Endodermal cell (in vitro differentiated cells): Measurements from ENCODE around the gene JAML. TPM values are rescaled to one million over a fixed set of nuclear protein-coding genes. Genes with fewer than 3 reads are reported as not detected.

ENCODE experiments used
- DNase-seq: peaks from one replicate; pipeline ENCODE4 v3.0.0-alpha.2; 2017
- H3K27ac ChIP-seq: 2 replicates; pipeline ENCODE4 v1.5.1; 2013; ENCODE audit warnings: mild to moderate bottlenecking, low read depth, low read length, moderate library complexity
- H3K27me3 ChIP-seq: 2 replicates; pipeline ENCODE4 v1.6.1; 2013; ENCODE audit warnings: mild to moderate bottlenecking, low read length, moderate library complexity; ENCODE audit not compliant: insufficient read depth, control insufficient read depth, poor library complexity, severe bottlenecking
- H3K36me3 ChIP-seq: 2 replicates; pipeline ENCODE4 v1.7.0; 2013; ENCODE audit warnings: mild to moderate bottlenecking, low read length, moderate library complexity; ENCODE audit not compliant: control insufficient read depth, insufficient read depth
- H3K4me1 ChIP-seq: one replicate; pipeline ENCODE4 v1.7.0; 2013; ENCODE audit warnings: low read length; ENCODE audit not compliant: control insufficient read depth, insufficient read depth
- H3K4me3 ChIP-seq: 2 replicates; pipeline ENCODE4 v1.5.1; 2013; ENCODE audit warnings: mild to moderate bottlenecking, low read length, moderate library complexity
- H3K9ac ChIP-seq: 2 replicates; pipeline ENCODE4 v1.6.1; 2013; ENCODE audit warnings: mild to moderate bottlenecking, low read length, moderate library complexity; ENCODE audit not compliant: poor library complexity, severe bottlenecking; ENCODE audit errors: extremely low read depth
- H3K9me3 ChIP-seq: 2 replicates; pipeline ENCODE4 v1.6.1; 2013; ENCODE audit warnings: mild to moderate bottlenecking, low read length, moderate library complexity; ENCODE audit not compliant: control insufficient read depth
- H3K27ac Mint-ChIP-seq: 2 replicates; pipeline ENCODE4 v1.8.0; 2020; ENCODE audit warnings: mixed read lengths
- H3K27me3 Mint-ChIP-seq: 2 replicates; pipeline ENCODE4 v1.8.0; 2021; ENCODE audit warnings: mild to moderate bottlenecking, mixed read lengths; ENCODE audit not compliant: insufficient read depth
- H3K36me3 Mint-ChIP-seq: 2 replicates; pipeline ENCODE4 v1.8.0; 2020; ENCODE audit warnings: low read depth, mixed read lengths
- H3K4me1 Mint-ChIP-seq: 2 replicates; pipeline ENCODE4 v1.8.0; 2020; ENCODE audit warnings: mixed read lengths
- H3K4me3 Mint-ChIP-seq: 2 replicates; pipeline ENCODE4 v1.8.0; 2020; ENCODE audit warnings: mild to moderate bottlenecking, moderate library complexity, mixed read lengths
- H3K9me3 Mint-ChIP-seq: 2 replicates; pipeline ENCODE4 v1.8.0; 2020; ENCODE audit warnings: mild to moderate bottlenecking, mixed read lengths
- WGBS, 2 experiments: methylation state at CpG; one replicate each; pipeline versions ENCODE4 v1.1.5 to v1.1.7; 2013; ENCODE audit warnings: missing lambda C conversion rate in 2 of 2, mixed read lengths in 1 of 2; ENCODE audit not compliant: insufficient coverage in 1 of 2, insufficient read length in 1 of 2; 5-methylcytosine and 5-hydroxymethylcytosine counted together
- total RNA-seq, 2 donors: library from RNA; stranded (reverse); fragmentation: NEBNext Ultra II Directional in 1 of 2; extraction: Animal tissue kit (Norgen Biotek cat#: 25700) in 1 of 2; gene quantifications; 2 replicates in 1 of 2; 3 replicates in 1 of 2; pipeline ENCODE4 v1.2.1, GENCODE V29; 2021
- TF ChIP-seq, protein P1 (sequence below): fragments of 200-600 bp; sonication (generic); conservative IDR thresholded peaks from 2 replicates; pipeline ENCODE4 v1.5.0; 2021; ENCODE audit warnings: antibody characterized with exemption, mild to moderate bottlenecking

Gene JAML
- total RNA-seq, 2 donors from 2014 or later, result 0.40 to 0.55 TPM

DNA sequence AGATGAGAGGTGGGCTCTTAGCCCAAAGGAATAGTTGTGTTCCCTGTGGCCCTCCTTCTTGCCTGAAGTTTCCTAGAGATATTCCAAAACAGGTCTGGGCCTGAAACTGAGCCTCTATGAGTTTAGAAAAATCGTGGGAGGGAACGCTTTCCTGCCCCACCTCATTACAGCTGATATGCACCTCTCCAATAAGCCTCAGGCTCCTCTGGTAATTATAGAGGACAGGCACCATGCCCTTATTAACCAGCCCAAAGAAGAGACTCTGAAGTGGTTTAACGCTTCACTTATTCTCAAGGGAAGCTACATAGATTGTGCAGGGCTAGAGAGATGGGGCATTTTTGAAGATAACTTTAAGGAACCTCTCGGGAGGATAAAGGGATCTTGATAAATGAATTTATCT lies 42.7 kb upstream of the JAML start:
- WGBS, 2 experiments, result 90 to 94% methylated on average over 2 to 4 of the region's 4 CpGs
- H3K27me3 ChIP-seq, result peaks cover 31% of the 10 kb centered on the region

GRCh38 chr11:118265954-118266353 lies 41.1 kb upstream of the JAML start:
- H3K9me3 Mint-ChIP-seq, result no peaks in the 10 kb centered on the region
- no peak overlapping the region for H3K27ac Mint-ChIP-seq
- H3K4me1 Mint-ChIP-seq, result peaks cover 35% of the 10 kb centered on the region
- H3K4me3 Mint-ChIP-seq, result no peak overlapping the region
- peaks cover 46% of the 10 kb centered on the region for H3K27me3 ChIP-seq
- no peaks in the 10 kb centered on the region for H3K36me3 Mint-ChIP-seq
- no peak overlapping the region for H3K4me3 ChIP-seq
- TF ChIP-seq, protein P1, sequence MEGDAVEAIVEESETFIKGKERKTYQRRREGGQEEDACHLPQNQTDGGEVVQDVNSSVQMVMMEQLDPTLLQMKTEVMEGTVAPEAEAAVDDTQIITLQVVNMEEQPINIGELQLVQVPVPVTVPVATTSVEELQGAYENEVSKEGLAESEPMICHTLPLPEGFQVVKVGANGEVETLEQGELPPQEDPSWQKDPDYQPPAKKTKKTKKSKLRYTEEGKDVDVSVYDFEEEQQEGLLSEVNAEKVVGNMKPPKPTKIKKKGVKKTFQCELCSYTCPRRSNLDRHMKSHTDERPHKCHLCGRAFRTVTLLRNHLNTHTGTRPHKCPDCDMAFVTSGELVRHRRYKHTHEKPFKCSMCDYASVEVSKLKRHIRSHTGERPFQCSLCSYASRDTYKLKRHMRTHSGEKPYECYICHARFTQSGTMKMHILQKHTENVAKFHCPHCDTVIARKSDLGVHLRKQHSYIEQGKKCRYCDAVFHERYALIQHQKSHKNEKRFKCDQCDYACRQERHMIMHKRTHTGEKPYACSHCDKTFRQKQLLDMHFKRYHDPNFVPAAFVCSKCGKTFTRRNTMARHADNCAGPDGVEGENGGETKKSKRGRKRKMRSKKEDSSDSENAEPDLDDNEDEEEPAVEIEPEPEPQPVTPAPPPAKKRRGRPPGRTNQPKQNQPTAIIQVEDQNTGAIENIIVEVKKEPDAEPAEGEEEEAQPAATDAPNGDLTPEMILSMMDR, result no peak
- no peak for DNase-seq
- WGBS, 2 experiments, result 77% methylated on average over 1 of the region's 1 CpG; no CpG with 5 or more reads in 1 of the 2 experiments
- peaks cover 66% of the 10 kb centered on the region for H3K27me3 Mint-ChIP-seq
- peaks cover 22% of the 10 kb centered on the region for H3K4me1 ChIP-seq
- no peak overlapping the region for H3K27ac ChIP-seq
- H3K9ac ChIP-seq, result no peak overlapping the region
- no peaks in the 10 kb centered on the region for H3K36me3 ChIP-seq
- no peaks in the 10 kb centered on the region for H3K9me3 ChIP-seq

More for the DNA sequence above, 42.7 kb upstream of the JAML start:
- Mint-ChIP-seq H3K9me3 (no peaks in the 10 kb centered on the region), H3K4me1 (peaks cover 38% of the 10 kb centered on the region), H3K27me3 (peaks cover 65% of the 10 kb centered on the region), H3K27ac (no peak overlapping the region), H3K36me3 (no peaks in the 10 kb centered on the region), H3K4me3 (no peak overlapping the region)
- Histone ChIP-seq H3K36me3 (no peaks in the 10 kb centered on the region), H3K9ac (no peak overlapping the region), H3K4me1 (peaks cover 22% of the 10 kb centered on the region), H3K4me3 (no peak overlapping the region), H3K27ac (no peak overlapping the region), H3K9me3 (no peaks in the 10 kb centered on the region)
- TF ChIP-seq, protein P1, result no peak
- DNase-seq, result no peak

DNA sequence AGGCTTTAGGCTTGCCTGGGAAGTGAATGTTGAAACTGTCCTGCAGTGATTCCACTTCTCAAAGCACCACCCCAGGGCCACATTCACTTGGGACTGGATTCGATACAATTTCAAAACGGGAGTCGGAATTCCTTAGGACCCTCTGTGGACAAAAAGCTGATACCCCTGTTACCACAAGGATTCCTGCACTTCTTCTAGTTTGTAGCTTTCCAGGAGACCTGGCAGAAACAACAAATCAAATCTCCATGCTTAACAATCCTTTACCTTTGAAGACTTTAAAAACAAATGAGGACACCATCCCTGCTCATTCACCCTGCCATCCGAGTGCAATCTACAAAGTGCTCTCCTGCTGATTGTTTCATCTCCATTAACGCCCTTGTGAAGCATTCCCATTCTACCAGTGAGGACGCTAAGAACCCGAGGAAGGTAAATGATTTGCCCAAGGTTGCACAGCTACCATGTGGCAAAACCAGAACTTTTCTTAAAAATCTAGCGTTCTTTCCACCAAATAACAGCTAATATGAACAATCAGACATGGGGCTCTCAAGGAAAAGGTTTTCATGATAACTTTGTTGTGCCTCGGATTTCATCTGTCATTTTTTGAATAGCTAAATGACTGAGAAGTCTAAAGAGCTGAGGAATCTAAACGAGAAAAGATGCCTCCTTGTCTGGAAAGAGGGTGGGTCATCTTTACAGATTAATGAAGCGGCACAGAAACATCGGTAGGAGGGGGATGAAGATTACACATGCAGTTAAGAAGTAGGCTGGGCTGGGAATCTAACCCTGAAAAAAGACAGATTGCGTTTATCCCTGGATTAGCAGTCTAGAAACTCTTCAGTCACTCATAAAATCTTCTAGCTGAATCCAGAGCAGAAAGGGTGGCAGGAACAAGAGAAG lies 40.0 kb upstream of the JAML start:
- Mint-ChIP-seq H3K4me1 (peaks cover 35% of the 10 kb centered on the region), H3K4me3 (peak overlapping the region; percentile 54), H3K36me3 (no peaks in the 10 kb centered on the region), H3K9me3 (no peaks in the 10 kb centered on the region), H3K27me3 (peaks cover 65% of the 10 kb centered on the region), H3K27ac (peak overlapping the region; percentile 49)
- Histone ChIP-seq H3K4me3 (peak overlapping the region; percentile 68), H3K27me3 (peaks cover 50% of the 10 kb centered on the region), H3K27ac (no peak overlapping the region), H3K36me3 (no peaks in the 10 kb centered on the region), H3K4me1 (peaks cover 22% of the 10 kb centered on the region), H3K9me3 (no peaks in the 10 kb centered on the region), H3K9ac (no peak overlapping the region)
- WGBS, 2 experiments, result 50 to 54% methylated on average over 12 to 13 of the region's 13 CpGs
- peak; percentile 71 for DNase-seq
- TF ChIP-seq, protein P1, result no peak
